ENCODE data around the gene DDX42. TPM values are rescaled to one million over a fixed set of nuclear protein-coding genes. Genes with fewer than 3 reads are reported as not detected.
A peak's percentile ranks its signal among the peaks of the same experiment; 100 is the strongest.

DDX42 gene
- total and polyA plus RNA-seq, 9 of the 15 experiments (the other 6 are each of a cell fraction or from before 2014, with no cell fraction given) = 16.5 to 149 (median 87.6) TPM

GRCh38 chr17:63848834-63849689 is 75.1 kb downstream of the DDX42 start (continued):
- TF ChIP-seq EZH2 (IDR thresholded peaks at IDR 0.05; ENCODE audit: borderline replicate concordance, low read depth, low read length) (no peak), KLF16 (IDR thresholded peaks at IDR 0.05) (peak; percentile 12; the same call in 1 of the 2 replicates), FOXP4 (CRISPR knock-in tag; IDR thresholded peaks at IDR 0.05; ENCODE audit: borderline replicate concordance) (peak; percentile 97), HOXB6 (CRISPR knock-in tag; IDR thresholded peaks at IDR 0.05; ENCODE audit: borderline replicate concordance) (no peak), TBP (optimal IDR thresholded peaks at IDR 0.05; ENCODE audit: low read depth, low read length) (peak; percentile 56), NFRKB (IDR thresholded peaks at IDR 0.05; ENCODE audit: low read depth) (peak; percentile 75), STAT6 (CRISPR knock-in tag; IDR thresholded peaks at IDR 0.05) (peak; percentile 87; the same call in 1 of the 2 replicates), NR4A1 (CRISPR knock-in tag; IDR thresholded peaks at IDR 0.05) (0 out of 2 replicates have a peak, but pooled peaks have one; percentile 18), NR4A1 (tag; IDR thresholded peaks at IDR 0.05) (peak; percentile 90), TAF1 (IDR thresholded peaks at IDR 0.05; ENCODE audit: control insufficient read depth, extremely low read depth, insufficient read depth, low read length, severe bottlenecking) (peak; percentile 68), ZBTB11 (CRISPR knock-in tag; IDR thresholded peaks at IDR 0.05) (peak in 1 of 3 experiments; percentile 83; a peak in 2 of 6 replicates), RCOR1 (IDR thresholded peaks at IDR 0.05; ENCODE audit: borderline replicate concordance in 1 of 2, low read depth in 2 of 2, low read length in 2 of 2) (peak in 1 of 2 experiments; percentile 56; a peak in 1 of 4 replicates), POU5F1 (IDR thresholded peaks at IDR 0.05; ENCODE audit: borderline replicate concordance, low read depth, low read length, partially characterized antibody) (no peak), TGIF2 (CRISPR knock-in tag; IDR thresholded peaks at IDR 0.05) (no peak), NELFE (IDR thresholded peaks at IDR 0.05; ENCODE audit: insufficient read depth, insufficient read length) (no peak), TCF7L2 (IDR thresholded peaks at IDR 0.05; ENCODE audit: low read depth, low read length) (peak; percentile 97), ZNF707 (CRISPR knock-in tag; conservative IDR thresholded peaks at IDR 0.05) (0 out of 2 replicates have a peak, but pooled peaks have one; percentile 58), NFIC (IDR thresholded peaks at IDR 0.05) (no peak)
